Measurements from ENCODE around the gene LRRC26.

- TF ChIP-seq POLR2AphosphoS5 (IDR thresholded peaks at IDR 0.05; ENCODE audit: low read depth, low read length) = no peak
- TF ChIP-seq REST (IDR thresholded peaks at IDR 0.05; ENCODE audit: low read depth) = no peak
These were observed 25.8 kb upstream of the LRRC26 start for GRCh38 chr9:137195525-137196220.

All from HCT116 (cell line).